Fibroblast of lung (primary cell): ENCODE measurements around the gene TPRX1.

ENCODE experiments used
- CTCF ChIP-seq, 2 donors: IDR thresholded peaks in 1 of 2; conservative IDR thresholded peaks in 1 of 2; 1 replicate in 1 of 2; 2 replicates in 1 of 2; pipeline ENCODE4 v1.5.1; 2011 to 2012; ENCODE audit warnings: low read length in 2 of 2, control low read depth in 1 of 2, inconsistent platforms in 1 of 2, low read depth in 1 of 2, mild to moderate bottlenecking in 1 of 2
- EZH2 ChIP-seq: IDR thresholded peaks from 2 replicates; pipeline ENCODE4 v1.5.1; 2012; ENCODE audit warnings: low read length, control low read depth, mild to moderate bottlenecking; ENCODE audit errors: missing control alignments

GRCh38 chr19:47768604-47769003, 35.7 kb downstream of the TPRX1 start:
- TF ChIP-seq CTCF (conservative IDR thresholded peaks at IDR 0.05 in 1 of 2, IDR thresholded peaks at IDR 0.05 in 1 of 2; ENCODE audit: low read depth in 1 of 2, low read length in 2 of 2), result no peak
- TF ChIP-seq EZH2, result no peak
